ENCODE results near the gene GSTA1. TPM values are rescaled to one million over a fixed set of nuclear protein-coding genes. Genes with fewer than 3 reads are reported as not detected.
"Not testable (repeated sequence)": the region's sequence is repeated elsewhere in the genome, so short reads cannot be mapped to it uniquely, and the experiment has no call there.

The GSTA1 gene
- total and polyA plus RNA-seq, 2 experiments from 2014 or later: 1,158 to 1,177 TPM

- H3K36me3 ChIP-seq (replicated peaks; ENCODE audit: insufficient read depth, low read depth): no peaks in the 10 kb centered on the region
- WGBS (ENCODE audit: low lambda C conversion rate, missing lambda C conversion rate): 94% methylated on average over 3 of the region's 3 CpGs
- no peak for DNase-seq (ENCODE audit: low spot score)
- no peak overlapping the region for H3K4me3 ChIP-seq
- no peaks in the 10 kb centered on the region for H3K27me3 ChIP-seq
- H3K9me3 ChIP-seq (ENCODE audit: low read depth): no peaks in the 10 kb centered on the region
- H3K79me2 ChIP-seq: no peaks in the 10 kb centered on the region
- H3K9me2 ChIP-seq (replicated peaks; ENCODE audit: insufficient read depth): no peaks in the 10 kb centered on the region
- no peak overlapping the region for H3K27ac ChIP-seq
- H4K20me1 ChIP-seq (ENCODE audit: insufficient read depth, poor library complexity, severe bottlenecking): no peaks in the 10 kb centered on the region
- TF ChIP-seq EZH2phosphoT487 (IDR thresholded peaks at IDR 0.05; ENCODE audit: low read depth, severe bottlenecking, unreplicated experiment) (no peak), EZH2 (IDR thresholded peaks at IDR 0.05; ENCODE audit: borderline replicate concordance) (no peak)
- TF ChIP-seq, protein P1, sequence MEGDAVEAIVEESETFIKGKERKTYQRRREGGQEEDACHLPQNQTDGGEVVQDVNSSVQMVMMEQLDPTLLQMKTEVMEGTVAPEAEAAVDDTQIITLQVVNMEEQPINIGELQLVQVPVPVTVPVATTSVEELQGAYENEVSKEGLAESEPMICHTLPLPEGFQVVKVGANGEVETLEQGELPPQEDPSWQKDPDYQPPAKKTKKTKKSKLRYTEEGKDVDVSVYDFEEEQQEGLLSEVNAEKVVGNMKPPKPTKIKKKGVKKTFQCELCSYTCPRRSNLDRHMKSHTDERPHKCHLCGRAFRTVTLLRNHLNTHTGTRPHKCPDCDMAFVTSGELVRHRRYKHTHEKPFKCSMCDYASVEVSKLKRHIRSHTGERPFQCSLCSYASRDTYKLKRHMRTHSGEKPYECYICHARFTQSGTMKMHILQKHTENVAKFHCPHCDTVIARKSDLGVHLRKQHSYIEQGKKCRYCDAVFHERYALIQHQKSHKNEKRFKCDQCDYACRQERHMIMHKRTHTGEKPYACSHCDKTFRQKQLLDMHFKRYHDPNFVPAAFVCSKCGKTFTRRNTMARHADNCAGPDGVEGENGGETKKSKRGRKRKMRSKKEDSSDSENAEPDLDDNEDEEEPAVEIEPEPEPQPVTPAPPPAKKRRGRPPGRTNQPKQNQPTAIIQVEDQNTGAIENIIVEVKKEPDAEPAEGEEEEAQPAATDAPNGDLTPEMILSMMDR (IDR thresholded peaks at IDR 0.05; ENCODE audit: poor library complexity): no peak
- no peak overlapping the region for H2AFZ ChIP-seq
- H3K4me2 ChIP-seq: no peak overlapping the region
- H3K4me1 ChIP-seq (ENCODE audit: insufficient read depth): no peaks in the 10 kb centered on the region
These were observed 49.2 kb downstream of the GSTA1 start for GRCh38 chr6:52754443-52754842.

- not testable (repeated sequence) for H3K27me3 ChIP-seq; H3K79me2 ChIP-seq; H3K27ac ChIP-seq; H2AFZ ChIP-seq; H3K9me2 ChIP-seq (replicated peaks; ENCODE audit: insufficient read depth); DNase-seq (ENCODE audit: low spot score); H3K4me3 ChIP-seq; H3K9me3 ChIP-seq (ENCODE audit: low read depth); H3K4me1 ChIP-seq (ENCODE audit: insufficient read depth); H4K20me1 ChIP-seq (ENCODE audit: insufficient read depth, poor library complexity, severe bottlenecking); H3K4me2 ChIP-seq; H3K36me3 ChIP-seq (replicated peaks; ENCODE audit: insufficient read depth, low read depth)
- 96% methylated on average over 2 of the region's 2 CpGs for WGBS (ENCODE audit: low lambda C conversion rate, missing lambda C conversion rate)
These were observed 50.5 kb downstream of the GSTA1 start for GRCh38 chr6:52753137-52753536.

DNA sequence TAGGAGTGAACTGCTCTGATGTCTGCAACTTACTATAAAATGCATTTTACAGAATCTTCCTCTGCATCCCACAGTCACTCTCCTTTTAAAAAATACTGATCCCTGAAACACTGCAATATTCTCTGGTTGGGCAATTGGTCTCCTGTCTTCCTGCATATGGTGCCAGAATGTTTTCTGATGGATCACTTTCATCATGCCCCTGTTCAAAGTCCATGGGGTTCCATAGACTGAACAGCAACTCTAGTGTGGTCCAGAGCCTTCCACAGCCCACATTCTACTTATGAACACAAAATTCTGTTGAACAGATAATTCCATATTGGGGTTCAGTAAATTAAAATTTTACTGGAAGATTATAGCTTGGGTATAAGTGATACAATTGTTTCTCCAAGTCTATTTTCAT, 51.3 kb downstream of the GSTA1 start:
- no peak for TF ChIP-seq EZH2phosphoT487 (IDR thresholded peaks at IDR 0.05; ENCODE audit: low read depth, severe bottlenecking, unreplicated experiment)
- TF ChIP-seq, protein P1 (IDR thresholded peaks at IDR 0.05; ENCODE audit: poor library complexity): no peak
- no peak for TF ChIP-seq EZH2 (IDR thresholded peaks at IDR 0.05; ENCODE audit: borderline replicate concordance)
- H3K4me1 ChIP-seq (ENCODE audit: insufficient read depth): no peaks in the 10 kb centered on the region
- no peak overlapping the region for H3K27ac ChIP-seq
- no peaks in the 10 kb centered on the region for H4K20me1 ChIP-seq (ENCODE audit: insufficient read depth, poor library complexity, severe bottlenecking)
- no peaks in the 10 kb centered on the region for H3K36me3 ChIP-seq (replicated peaks; ENCODE audit: insufficient read depth, low read depth)
- H3K79me2 ChIP-seq: no peaks in the 10 kb centered on the region
- no peak overlapping the region for H2AFZ ChIP-seq
- H3K9me3 ChIP-seq (ENCODE audit: low read depth): no peaks in the 10 kb centered on the region
- no peak overlapping the region for H3K4me2 ChIP-seq
- no peaks in the 10 kb centered on the region for H3K9me2 ChIP-seq (replicated peaks; ENCODE audit: insufficient read depth)
- no peaks in the 10 kb centered on the region for H3K27me3 ChIP-seq
- DNase-seq (ENCODE audit: low spot score): no peak
- no peak overlapping the region for H3K4me3 ChIP-seq

- no peaks in the 10 kb centered on the region for H3K36me3 ChIP-seq (replicated peaks; ENCODE audit: insufficient read depth, low read depth)
- no peak overlapping the region for H3K27ac ChIP-seq
- DNase-seq (ENCODE audit: low spot score): no peak
- peaks cover 7% of the 10 kb centered on the region for H3K4me1 ChIP-seq (ENCODE audit: insufficient read depth)
- no peak overlapping the region for H3K4me3 ChIP-seq
- TF ChIP-seq EZH2phosphoT487 (IDR thresholded peaks at IDR 0.05; ENCODE audit: low read depth, severe bottlenecking, unreplicated experiment) (no peak), EZH2 (IDR thresholded peaks at IDR 0.05; ENCODE audit: borderline replicate concordance) (no peak)
- TF ChIP-seq, protein P1 (IDR thresholded peaks at IDR 0.05; ENCODE audit: poor library complexity): no peak
- H2AFZ ChIP-seq: no peak overlapping the region
- H3K79me2 ChIP-seq: no peaks in the 10 kb centered on the region
- H4K20me1 ChIP-seq (ENCODE audit: insufficient read depth, poor library complexity, severe bottlenecking): no peaks in the 10 kb centered on the region
- no peak overlapping the region for H3K4me2 ChIP-seq
- no peaks in the 10 kb centered on the region for H3K9me3 ChIP-seq (ENCODE audit: low read depth)
- 62% methylated on average over 2 of the region's 2 CpGs for WGBS (ENCODE audit: low lambda C conversion rate, missing lambda C conversion rate)
- no peaks in the 10 kb centered on the region for H3K27me3 ChIP-seq
- no peaks in the 10 kb centered on the region for H3K9me2 ChIP-seq (replicated peaks; ENCODE audit: insufficient read depth)
These were observed 54.0 kb downstream of the GSTA1 start for GRCh38 chr6:52749556-52750152.

- H3K4me3 ChIP-seq; H3K27me3 ChIP-seq; H3K9me3 ChIP-seq (ENCODE audit: low read depth); H3K4me1 ChIP-seq (ENCODE audit: insufficient read depth); H3K4me2 ChIP-seq; H3K36me3 ChIP-seq (replicated peaks; ENCODE audit: insufficient read depth, low read depth); H2AFZ ChIP-seq; DNase-seq (ENCODE audit: low spot score); H3K79me2 ChIP-seq; H3K9me2 ChIP-seq (replicated peaks; ENCODE audit: insufficient read depth); H4K20me1 ChIP-seq (ENCODE audit: insufficient read depth, poor library complexity, severe bottlenecking): not testable (repeated sequence)
- 83% methylated on average over 3 of the region's 3 CpGs for WGBS (ENCODE audit: low lambda C conversion rate, missing lambda C conversion rate)
- peak overlapping the region; percentile 66 for H3K27ac ChIP-seq
These were observed 56.3 kb downstream of the GSTA1 start for GRCh38 chr6:52747301-52747700.

All from hepatocyte (in vitro differentiated cells).